Left renal cortex interstitium (tissue), 4 donors: Measurements from ENCODE around the gene CPNE2. TPM values are rescaled to one million over a fixed set of nuclear protein-coding genes. Genes with fewer than 3 reads are reported as not detected.
"Not testable (repeated sequence)": the region's sequence is repeated elsewhere in the genome, so short reads cannot be mapped to it uniquely, and the experiment has no call there.

Experiments used
- DNase-seq, 4 donors: peaks; one replicate each; pipeline ENCODE4 v3.0.0-alpha.2; 2013; ENCODE audit warnings: low read depth in 4 of 4, low spot score in 2 of 4, missing footprints in 1 of 4
- polyA plus RNA-seq, 4 donors: library from polyadenylated mRNA; unstranded; fragments of 120-200 nt; gene quantifications; one replicate each; pipeline ENCODE4 v1.2.1, GENCODE V29; 2013; ENCODE audit not compliant: insufficient read length in 4 of 4

Gene CPNE2
- polyA plus RNA-seq, 4 donors = 32.4 to 40.9 (median 38.8) TPM

GRCh38 chr16:57096192-57096591, 3.8 kb downstream of the CPNE2 start:
- DNase-seq = no peak

- no peak for DNase-seq
These were observed 4.4 kb downstream of the CPNE2 start for GRCh38 chr16:57096793-57097192.

- DNase-seq = no peak
These were observed 5.9 kb downstream of the CPNE2 start for GRCh38 chr16:57098188-57098841.

- not testable (repeated sequence) for DNase-seq
These were observed 7.6 kb downstream of the CPNE2 start for GRCh38 chr16:57099965-57100364.

DNA sequence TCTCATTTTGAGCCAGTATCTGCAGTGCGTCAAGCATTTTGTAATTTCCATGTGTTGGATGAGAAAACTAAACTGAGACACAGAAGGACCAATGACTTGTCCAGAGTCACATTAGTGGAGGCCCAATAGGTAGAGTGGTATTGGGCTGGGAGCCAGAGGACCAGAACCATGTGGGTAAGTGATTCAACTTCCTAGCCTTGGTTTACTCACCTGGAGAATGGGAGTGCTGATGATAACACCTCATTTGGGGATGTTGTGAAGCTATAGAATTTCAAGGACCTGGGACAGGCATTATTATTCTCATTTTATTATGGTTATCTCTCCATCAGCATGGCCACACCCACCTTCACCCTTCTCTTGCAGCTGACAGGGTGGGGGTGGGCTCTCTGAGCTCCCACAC, 8.1 kb downstream of the CPNE2 start:
- DNase-seq = no peak

- no peak for DNase-seq
These were observed 10.8 kb downstream of the CPNE2 start for GRCh38 chr16:57102888-57103851.

DNA sequence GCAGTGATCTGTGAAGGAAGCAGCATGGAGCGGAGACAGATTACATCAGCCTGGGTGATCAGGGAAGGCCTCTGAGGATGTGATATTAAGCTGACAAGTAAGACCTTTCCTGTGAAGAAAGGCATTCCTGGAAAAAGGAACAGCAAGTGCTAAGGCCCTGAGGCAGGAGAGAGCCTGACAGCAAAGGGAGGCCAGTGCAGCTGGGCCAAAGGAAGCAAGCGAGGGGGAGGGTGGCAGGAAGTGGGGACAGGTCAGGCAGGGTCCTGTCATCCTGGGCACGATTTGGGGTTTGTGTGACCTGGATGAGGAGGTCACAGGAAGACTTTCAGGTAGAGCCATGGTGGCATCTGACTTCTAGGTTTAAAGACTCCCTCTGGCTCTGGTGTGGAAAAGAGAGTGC, 12.3 kb downstream of the CPNE2 start:
- DNase-seq = no peak

GRCh38 chr16:57105184-57105583, 12.8 kb downstream of the CPNE2 start:
- no peak for DNase-seq

DNA sequence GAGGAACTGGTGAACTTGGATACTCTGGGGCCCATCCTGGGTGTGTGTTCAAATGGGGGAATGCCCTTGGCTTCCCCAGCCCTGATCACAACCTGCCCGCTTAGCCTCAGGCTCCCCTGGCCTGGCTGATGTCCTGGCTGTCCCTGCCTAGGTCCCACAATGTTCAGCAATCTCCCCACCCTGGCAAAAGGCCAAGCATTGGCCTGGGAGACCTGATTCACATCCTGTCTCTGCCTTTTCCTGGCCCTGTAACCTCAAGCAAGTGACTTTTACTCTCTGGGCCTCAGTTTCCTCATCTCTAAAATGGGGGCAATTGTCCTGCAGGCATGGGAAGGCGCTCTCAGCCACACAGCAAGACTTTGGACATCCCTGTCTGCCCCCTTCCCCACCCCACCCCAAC, 14.4 kb downstream of the CPNE2 start:
- no peak for DNase-seq

DNA sequence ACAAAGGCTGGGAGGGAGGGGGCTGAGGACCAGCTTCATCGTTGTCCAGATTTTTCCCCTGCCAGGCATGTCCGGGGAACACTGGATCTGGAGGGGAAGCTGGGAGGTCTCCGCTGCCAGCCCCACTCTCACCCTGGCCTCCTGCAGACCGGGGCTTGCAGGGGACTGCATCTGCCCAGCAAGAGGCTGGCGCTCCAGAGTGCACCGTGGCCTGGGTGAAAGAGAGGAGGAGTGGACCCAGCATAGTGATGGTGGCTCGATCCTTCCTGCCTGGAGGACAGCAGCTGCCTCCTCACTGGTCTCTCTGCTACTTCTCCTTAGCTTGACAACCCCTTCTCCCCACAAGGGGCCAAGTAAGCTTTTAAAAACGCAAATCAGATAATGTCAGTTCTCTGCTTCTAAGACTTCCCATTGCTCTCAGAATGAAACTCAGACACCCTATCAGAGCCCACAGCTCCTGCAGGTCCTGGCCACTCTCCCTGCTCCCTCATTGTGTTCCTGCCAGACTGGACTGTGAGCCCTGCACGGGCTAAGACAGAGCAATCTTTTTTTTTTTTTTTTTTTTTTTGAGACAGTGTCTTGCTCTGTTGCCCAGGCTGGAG, 15.0 kb downstream of the CPNE2 start:
- no peak for DNase-seq

DNA sequence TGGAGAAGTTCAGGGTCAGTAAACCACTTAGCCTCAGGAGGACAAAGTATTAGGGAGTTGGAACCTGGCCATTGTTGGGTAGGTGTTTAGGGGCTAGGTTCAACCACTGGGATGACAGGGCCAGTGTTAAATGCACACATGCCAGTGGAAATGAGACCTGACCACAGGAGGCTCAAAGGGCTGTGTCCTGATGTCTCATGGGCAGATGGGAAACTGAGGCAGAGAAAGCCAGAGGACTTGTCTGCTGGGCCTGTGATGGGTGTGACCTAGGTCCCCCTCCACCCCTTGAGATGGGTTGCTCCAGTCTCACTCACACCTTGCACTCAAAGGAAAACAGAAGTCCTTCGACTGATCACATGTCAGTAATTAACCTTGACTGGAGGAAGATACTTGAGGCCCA, 16.0 kb downstream of the CPNE2 start:
- DNase-seq = no peak

GRCh38 chr16:57109259-57110105, 17.1 kb downstream of the CPNE2 start:
- DNase-seq = not testable (repeated sequence)

DNA sequence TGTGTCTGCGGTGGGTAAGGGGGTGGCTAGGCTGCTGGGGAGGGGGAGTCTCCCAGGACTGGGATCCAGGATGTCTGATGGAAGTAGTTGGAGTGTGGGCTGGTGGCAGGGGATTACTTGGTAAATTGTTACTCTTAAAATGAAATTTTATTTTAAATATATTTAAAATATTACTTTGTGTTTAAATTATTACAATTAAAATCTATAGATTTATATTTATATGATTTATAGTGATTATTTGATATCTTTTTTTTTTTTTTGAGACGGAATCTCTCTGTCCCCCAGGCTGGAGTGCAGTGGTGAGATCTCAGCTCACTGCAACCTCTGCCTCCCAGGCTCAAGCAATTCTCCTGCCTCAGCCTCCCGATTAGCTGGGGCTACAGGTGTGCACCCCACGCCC, 18.6 kb downstream of the CPNE2 start:
- DNase-seq = no peak

- no peak for DNase-seq
These were observed 19.0 kb downstream of the CPNE2 start for GRCh38 chr16:57111420-57111819.

DNA sequence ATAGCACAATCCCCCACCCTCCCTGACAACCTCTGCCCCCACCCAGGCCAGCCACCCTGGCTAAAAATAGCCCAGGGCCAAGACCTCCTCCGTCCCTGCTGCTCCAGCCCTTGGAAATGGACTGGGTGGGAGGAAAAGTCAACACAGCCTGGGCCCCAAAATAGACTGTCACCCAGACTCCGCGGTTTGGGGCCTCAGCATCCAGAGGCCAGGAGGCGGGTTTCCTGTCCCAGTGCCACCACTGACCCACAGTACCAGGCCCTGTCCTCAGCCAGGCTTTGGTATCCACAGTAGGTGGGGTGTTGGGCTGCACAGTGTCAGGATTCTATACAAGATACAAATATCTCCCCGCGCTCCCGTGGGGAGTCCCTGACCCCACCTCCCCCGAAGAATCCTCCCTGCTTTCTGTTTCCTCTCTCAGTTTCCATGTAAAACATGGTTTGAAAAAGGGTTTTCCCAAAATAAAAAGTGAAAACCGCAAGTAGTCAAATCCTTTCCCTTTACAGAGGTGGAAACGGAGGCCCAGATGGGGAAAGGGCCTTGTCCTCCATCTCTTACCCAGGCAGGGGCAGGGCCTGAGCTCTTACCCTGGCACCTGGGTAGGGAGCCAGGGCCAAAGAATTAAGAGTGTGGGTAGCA, 20.1 kb downstream of the CPNE2 start:
- DNase-seq = no peak

DNA sequence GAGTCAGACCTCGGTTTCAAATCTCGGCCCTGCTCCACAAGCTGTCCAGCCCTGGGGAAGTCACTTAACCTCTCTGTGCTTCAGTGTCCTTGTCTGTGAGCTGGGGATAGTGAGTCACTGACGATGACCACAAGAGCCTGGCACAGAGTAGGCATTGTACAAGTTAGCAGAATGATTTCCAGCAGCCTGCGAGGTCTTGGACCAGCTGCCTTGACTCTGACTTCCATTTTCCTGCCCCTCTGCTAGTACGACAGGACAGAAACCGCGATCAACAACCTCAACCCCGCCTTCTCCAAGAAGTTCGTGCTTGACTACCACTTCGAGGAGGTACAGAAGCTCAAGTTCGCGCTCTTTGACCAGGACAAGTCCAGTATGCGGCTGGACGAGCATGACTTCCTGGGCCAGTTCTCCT, 20.7 kb downstream of the CPNE2 start:
- no peak for DNase-seq

DNA sequence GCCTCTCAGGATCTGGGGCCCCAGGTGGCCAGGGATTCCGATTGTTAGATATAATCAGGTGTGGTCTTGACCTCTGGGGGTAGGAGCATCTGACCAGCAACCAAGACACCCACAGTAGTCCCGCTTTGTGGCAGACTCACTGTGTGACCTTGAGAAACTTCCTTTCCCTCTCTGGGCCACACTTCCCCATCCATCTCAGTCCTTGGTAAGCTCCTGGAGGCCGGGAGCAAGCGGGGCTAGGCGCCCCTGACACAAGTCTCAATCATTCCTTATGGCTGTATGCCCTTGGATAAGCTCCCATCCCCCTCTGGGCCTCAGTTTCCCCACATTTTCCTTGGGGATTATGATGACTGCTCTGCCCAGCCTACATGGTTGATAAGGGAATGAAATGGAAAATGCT, 21.3 kb downstream of the CPNE2 start:
- DNase-seq = no peak

DNA sequence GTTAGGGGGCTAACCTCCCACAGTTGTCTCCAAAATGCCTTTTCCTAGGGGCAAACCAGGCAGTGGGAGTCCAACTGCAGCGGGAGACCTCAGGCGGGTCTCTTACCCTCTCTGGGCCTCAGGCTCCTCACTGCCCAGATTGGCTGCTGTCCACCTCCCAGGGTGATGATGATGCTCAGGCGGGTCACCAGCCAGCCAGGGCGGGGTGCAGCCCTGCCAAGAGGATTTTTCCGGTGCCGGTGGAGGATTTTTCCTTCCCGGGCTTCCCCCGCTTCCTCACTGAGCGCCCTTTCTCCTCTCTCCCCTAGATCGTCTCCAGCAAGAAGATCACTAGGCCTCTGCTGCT, 22.8 kb downstream of the CPNE2 start:
- DNase-seq = no peak

DNA sequence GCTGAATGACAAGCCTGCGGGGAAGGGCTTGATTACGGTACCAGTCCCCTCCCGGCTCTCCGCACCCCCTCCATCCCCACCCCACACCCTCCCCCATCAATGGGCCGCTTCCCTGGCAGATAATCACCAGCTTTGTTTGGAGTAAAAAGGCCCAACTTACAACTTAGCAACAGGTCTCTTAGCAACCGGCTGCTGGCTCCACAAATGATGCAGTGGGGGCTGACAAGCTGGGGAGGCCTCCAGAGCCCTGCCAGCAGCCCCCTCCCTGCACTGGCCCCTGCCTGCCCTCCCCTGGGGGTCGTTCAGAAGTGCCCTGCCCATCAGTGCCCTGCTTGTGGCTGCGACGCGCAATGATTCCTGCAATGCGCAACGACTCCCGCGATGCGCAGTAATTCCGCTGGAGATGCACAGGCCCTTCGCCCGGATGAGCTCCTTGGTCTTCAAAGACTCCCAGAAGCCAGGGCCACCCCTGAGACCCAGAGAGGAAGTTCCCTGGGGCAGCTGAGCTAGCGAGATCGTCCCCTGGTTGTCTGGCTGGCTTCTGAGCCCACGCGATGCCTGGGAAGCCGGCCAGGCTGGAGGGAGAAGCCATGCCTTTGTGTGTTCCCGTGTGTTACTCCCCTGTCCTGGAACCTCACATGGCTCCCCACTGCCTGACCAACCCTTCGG, 23.3 kb downstream of the CPNE2 start:
- DNase-seq = no peak
